K562 (cell line): Measurements from ENCODE around the gene SP6. TPM values are rescaled to one million over a fixed set of nuclear protein-coding genes. Genes with fewer than 3 reads are reported as not detected.

ENCODE experiments used
- ARID2 ChIP-seq: fragments of 450-650 bp; IDR thresholded peaks from 2 replicates; pipeline ENCODE4 v1.6.1; 2017; ENCODE audit warnings: antibody characterized with exemption, mild to moderate bottlenecking
- CCNT2 ChIP-seq: IDR thresholded peaks from 2 replicates; pipeline ENCODE4 v1.6.1; 2011; ENCODE audit warnings: borderline replicate concordance, low read depth, mild to moderate bottlenecking, moderate library complexity, mixed read lengths, low read length; ENCODE audit not compliant: insufficient read length; ENCODE audit errors: extremely low read depth
- RNF2 ChIP-seq: sonication (generic); IDR thresholded peaks from 2 replicates; pipeline ENCODE4 v1.6.1; 2016
- ZBTB17 ChIP-seq: fragments of 450-650 bp; formaldehyde crosslinking; IDR thresholded peaks from 2 replicates; pipeline ENCODE4 v1.4.0; 2020; ENCODE audit warnings: mild to moderate bottlenecking
- polyA plus RNA-seq, 8 experiments: library from polyadenylated mRNA; depleted of rRNA in 4 of 8; stranded (reverse) in 5 of 8; unstranded in 3 of 8; fragments of >200 nt; fragmentation: Nextera tagmentation in 2 of 8; fragmentation: Illumina TruSeq in 1 of 8; extraction: Ambion mirVana in 2 of 8; extraction: Trizol in 1 of 8; gene quantifications; 2 replicates each; pipeline versions ENCODE4 v1.2.1 to v1.2.3, GENCODE V29; 2011 to 2014; ENCODE audit warnings: inconsistent platforms in 1 of 8, missing spikeins in 1 of 8
- total RNA-seq, 7 experiments: library from RNA; depleted of rRNA in 6 of 7; stranded (reverse); fragments of >200 nt in 6 of 7; fragmentation: Illumina TruSeq in 2 of 7; extraction: Trizol in 2 of 7; gene quantifications; 2 replicates each; pipeline versions ENCODE4 v1.2.1 to v1.2.3, GENCODE V29; 2011 to 2021; ENCODE audit warnings: low replicate concordance in 1 of 7
- TF ChIP-seq, protein P1 (sequence below): fragments of 250-450 bp; sonication (Bioruptor Pico); IDR thresholded peaks from 2 replicates; pipeline ENCODE4 v1.5.0; 2021; ENCODE audit warnings: mild to moderate bottlenecking, moderate library complexity
- TF ChIP-seq, protein P2 (sequence below): sonication (generic); IDR thresholded peaks from 2 replicates; pipeline ENCODE4 v1.6.1; 2016
- TF ChIP-seq, protein P3 (sequence below): fragments of 450-650 bp; IDR thresholded peaks from 2 replicates; pipeline ENCODE4 v1.6.1; 2016; ENCODE audit warnings: mild to moderate bottlenecking, moderate library complexity
- TF ChIP-seq, protein P4 (sequence below): sonication (generic); formaldehyde crosslinking; IDR thresholded peaks from 2 replicates; pipeline ENCODE4 v1.8.1; 2023; ENCODE audit warnings: mild to moderate bottlenecking, missing genetic modification reagents

Gene SP6
- total and polyA plus RNA-seq, 9 of the 15 experiments (the other 6 are each of a cell fraction or from before 2014, with no cell fraction given): 0.11 to 7.9 (median 2.2) TPM

DNA sequence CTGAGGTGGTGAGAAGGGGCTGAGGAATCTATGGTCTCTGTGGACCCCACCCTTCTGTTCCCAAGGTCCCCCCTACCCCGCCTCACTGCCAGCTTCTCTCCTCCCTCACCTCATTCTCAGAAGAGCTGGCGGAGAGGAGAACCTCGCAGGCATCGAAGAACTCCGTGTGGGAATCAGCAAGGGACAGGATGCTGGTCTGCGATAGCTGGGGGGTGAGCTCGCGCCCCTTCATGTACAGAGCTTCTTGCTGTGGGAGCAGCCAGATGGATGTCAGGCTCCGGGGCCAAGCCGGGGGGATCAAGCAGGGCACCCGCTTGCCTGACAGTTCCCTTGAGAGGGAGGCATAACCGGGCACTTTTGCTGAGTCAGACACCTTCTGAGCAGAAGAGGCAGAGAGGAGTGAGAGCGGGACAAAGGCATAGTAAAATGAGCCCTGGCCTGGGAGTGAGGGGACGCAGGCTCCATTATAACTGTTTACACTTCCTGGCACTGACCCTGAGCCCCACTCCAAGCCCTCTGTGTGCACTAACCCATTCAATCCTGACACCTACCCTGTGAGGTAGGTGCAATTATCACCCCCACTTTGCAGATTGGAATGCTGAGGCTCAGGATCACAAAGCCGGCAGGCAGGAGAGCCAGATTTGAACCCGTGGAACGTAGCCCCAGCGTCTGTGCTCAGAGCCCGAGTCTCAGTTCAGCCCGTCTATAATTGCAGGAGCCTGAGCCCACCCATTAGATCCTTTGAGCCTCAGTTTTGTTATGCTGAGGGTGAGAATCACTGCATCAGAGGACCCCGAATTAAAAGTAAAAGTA lies 35.7 kb downstream of the SP6 start (continued):
- TF ChIP-seq, protein P1, sequence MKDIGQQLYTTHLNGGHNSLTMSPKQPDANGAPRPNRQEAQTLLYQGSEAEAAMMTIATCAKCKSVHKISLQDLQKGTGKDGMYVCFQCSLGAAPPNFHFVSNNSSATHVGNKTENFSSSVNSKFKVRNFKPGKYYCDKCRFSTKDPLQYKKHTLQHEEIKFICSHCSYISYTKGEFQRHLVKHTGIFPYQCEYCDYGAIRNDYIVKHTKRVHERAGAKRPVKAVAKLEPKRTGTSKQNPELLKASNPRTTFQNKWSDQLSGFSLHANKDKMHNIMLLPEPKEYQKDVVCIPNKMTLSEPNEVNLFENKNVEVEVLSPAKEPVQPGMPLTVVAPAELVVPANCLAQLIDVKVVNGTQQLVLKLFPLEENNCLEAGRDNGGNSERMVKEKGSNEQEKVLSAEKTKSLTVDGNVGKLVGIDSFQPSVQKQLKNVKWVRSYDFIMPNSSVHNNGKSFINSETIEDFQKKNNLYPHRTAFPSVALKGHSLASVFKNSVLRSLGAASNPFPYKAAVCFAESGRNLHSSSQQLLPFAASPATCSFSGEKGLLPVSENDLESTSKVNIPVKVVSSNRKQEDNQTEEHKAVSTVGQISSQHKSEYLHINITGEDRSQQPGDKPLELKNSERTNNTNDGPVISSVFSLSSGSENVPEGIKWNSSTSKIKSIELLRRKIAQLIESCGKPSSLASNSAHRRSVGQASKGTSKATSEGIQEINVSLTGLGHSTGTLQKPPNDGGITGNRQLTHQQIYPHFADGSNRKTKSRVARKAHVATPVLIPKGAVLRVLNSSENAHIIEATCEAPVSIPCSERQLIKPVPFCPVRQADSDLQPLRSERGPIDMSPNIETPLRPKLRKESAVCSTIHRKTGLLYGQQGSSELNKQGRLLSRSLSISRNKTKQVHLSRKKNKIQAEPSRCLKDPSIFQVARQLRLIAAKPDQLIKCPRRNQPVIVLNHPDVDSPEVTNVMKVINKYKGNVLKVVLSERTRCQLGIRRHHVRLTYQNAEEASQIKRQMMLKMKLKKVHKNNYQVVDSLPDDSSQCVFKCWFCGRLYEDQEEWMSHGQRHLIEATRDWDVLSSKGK (CRISPR knock-in tag): no peak
- TF ChIP-seq, protein P2, sequence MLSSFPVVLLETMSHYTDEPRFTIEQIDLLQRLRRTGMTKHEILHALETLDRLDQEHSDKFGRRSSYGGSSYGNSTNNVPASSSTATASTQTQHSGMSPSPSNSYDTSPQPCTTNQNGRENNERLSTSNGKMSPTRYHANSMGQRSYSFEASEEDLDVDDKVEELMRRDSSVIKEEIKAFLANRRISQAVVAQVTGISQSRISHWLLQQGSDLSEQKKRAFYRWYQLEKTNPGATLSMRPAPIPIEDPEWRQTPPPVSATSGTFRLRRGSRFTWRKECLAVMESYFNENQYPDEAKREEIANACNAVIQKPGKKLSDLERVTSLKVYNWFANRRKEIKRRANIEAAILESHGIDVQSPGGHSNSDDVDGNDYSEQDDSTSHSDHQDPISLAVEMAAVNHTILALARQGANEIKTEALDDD: no peak
- TF ChIP-seq ARID2 (no peak), ZBTB17 (CRISPR knock-in tag) (no peak), CCNT2 (no peak), RNF2 (no peak)
- TF ChIP-seq, protein P3, sequence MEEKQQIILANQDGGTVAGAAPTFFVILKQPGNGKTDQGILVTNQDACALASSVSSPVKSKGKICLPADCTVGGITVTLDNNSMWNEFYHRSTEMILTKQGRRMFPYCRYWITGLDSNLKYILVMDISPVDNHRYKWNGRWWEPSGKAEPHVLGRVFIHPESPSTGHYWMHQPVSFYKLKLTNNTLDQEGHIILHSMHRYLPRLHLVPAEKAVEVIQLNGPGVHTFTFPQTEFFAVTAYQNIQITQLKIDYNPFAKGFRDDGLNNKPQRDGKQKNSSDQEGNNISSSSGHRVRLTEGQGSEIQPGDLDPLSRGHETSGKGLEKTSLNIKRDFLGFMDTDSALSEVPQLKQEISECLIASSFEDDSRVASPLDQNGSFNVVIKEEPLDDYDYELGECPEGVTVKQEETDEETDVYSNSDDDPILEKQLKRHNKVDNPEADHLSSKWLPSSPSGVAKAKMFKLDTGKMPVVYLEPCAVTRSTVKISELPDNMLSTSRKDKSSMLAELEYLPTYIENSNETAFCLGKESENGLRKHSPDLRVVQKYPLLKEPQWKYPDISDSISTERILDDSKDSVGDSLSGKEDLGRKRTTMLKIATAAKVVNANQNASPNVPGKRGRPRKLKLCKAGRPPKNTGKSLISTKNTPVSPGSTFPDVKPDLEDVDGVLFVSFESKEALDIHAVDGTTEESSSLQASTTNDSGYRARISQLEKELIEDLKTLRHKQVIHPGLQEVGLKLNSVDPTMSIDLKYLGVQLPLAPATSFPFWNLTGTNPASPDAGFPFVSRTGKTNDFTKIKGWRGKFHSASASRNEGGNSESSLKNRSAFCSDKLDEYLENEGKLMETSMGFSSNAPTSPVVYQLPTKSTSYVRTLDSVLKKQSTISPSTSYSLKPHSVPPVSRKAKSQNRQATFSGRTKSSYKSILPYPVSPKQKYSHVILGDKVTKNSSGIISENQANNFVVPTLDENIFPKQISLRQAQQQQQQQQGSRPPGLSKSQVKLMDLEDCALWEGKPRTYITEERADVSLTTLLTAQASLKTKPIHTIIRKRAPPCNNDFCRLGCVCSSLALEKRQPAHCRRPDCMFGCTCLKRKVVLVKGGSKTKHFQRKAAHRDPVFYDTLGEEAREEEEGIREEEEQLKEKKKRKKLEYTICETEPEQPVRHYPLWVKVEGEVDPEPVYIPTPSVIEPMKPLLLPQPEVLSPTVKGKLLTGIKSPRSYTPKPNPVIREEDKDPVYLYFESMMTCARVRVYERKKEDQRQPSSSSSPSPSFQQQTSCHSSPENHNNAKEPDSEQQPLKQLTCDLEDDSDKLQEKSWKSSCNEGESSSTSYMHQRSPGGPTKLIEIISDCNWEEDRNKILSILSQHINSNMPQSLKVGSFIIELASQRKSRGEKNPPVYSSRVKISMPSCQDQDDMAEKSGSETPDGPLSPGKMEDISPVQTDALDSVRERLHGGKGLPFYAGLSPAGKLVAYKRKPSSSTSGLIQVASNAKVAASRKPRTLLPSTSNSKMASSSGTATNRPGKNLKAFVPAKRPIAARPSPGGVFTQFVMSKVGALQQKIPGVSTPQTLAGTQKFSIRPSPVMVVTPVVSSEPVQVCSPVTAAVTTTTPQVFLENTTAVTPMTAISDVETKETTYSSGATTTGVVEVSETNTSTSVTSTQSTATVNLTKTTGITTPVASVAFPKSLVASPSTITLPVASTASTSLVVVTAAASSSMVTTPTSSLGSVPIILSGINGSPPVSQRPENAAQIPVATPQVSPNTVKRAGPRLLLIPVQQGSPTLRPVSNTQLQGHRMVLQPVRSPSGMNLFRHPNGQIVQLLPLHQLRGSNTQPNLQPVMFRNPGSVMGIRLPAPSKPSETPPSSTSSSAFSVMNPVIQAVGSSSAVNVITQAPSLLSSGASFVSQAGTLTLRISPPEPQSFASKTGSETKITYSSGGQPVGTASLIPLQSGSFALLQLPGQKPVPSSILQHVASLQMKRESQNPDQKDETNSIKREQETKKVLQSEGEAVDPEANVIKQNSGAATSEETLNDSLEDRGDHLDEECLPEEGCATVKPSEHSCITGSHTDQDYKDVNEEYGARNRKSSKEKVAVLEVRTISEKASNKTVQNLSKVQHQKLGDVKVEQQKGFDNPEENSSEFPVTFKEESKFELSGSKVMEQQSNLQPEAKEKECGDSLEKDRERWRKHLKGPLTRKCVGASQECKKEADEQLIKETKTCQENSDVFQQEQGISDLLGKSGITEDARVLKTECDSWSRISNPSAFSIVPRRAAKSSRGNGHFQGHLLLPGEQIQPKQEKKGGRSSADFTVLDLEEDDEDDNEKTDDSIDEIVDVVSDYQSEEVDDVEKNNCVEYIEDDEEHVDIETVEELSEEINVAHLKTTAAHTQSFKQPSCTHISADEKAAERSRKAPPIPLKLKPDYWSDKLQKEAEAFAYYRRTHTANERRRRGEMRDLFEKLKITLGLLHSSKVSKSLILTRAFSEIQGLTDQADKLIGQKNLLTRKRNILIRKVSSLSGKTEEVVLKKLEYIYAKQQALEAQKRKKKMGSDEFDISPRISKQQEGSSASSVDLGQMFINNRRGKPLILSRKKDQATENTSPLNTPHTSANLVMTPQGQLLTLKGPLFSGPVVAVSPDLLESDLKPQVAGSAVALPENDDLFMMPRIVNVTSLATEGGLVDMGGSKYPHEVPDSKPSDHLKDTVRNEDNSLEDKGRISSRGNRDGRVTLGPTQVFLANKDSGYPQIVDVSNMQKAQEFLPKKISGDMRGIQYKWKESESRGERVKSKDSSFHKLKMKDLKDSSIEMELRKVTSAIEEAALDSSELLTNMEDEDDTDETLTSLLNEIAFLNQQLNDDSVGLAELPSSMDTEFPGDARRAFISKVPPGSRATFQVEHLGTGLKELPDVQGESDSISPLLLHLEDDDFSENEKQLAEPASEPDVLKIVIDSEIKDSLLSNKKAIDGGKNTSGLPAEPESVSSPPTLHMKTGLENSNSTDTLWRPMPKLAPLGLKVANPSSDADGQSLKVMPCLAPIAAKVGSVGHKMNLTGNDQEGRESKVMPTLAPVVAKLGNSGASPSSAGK: no peak
- TF ChIP-seq, protein P4, sequence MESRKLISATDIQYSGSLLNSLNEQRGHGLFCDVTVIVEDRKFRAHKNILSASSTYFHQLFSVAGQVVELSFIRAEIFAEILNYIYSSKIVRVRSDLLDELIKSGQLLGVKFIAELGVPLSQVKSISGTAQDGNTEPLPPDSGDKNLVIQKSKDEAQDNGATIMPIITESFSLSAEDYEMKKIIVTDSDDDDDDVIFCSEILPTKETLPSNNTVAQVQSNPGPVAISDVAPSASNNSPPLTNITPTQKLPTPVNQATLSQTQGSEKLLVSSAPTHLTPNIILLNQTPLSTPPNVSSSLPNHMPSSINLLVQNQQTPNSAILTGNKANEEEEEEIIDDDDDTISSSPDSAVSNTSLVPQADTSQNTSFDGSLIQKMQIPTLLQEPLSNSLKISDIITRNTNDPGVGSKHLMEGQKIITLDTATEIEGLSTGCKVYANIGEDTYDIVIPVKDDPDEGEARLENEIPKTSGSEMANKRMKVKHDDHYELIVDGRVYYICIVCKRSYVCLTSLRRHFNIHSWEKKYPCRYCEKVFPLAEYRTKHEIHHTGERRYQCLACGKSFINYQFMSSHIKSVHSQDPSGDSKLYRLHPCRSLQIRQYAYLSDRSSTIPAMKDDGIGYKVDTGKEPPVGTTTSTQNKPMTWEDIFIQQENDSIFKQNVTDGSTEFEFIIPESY (CRISPR knock-in tag): no peak
